Activated T-cell treated with anti-CD3 and anti-CD28 coated beads, Interleukin-2, amount 50 U/mL, for 24 hours (primary cell): ENCODE data around the gene CTBP2.

ENCODE experiments used
- DNase-seq: peaks from one replicate; pipeline ENCODE4 v3.0.0-alpha.2; 2020
- H3K27ac Mint-ChIP-seq: 2 replicates; pipeline ENCODE4 v1.8.0; 2020; ENCODE audit warnings: mild to moderate bottlenecking, mixed read lengths
- H3K27me3 Mint-ChIP-seq: 2 replicates; pipeline ENCODE4 v1.8.0; 2020; ENCODE audit warnings: mixed read lengths
- H3K36me3 Mint-ChIP-seq: 2 replicates; pipeline ENCODE4 v1.8.0; 2020; ENCODE audit warnings: low read depth, mixed read lengths
- H3K4me1 Mint-ChIP-seq: 2 replicates; pipeline ENCODE4 v1.8.0; 2020; ENCODE audit warnings: low read depth, mixed read lengths
- H3K4me3 Mint-ChIP-seq: 2 replicates; pipeline ENCODE4 v1.8.0; 2020; ENCODE audit warnings: mild to moderate bottlenecking, moderate library complexity, mixed read lengths
- H3K9me3 Mint-ChIP-seq: 2 replicates; pipeline ENCODE4 v1.8.0; 2020; ENCODE audit warnings: mixed read lengths

The CTBP2 gene

GRCh38 chr10:125120053-125120710 is 40.2 kb downstream of the CTBP2 start:
- H3K4me3 Mint-ChIP-seq = no peak overlapping the region
- peaks cover 2% of the 10 kb centered on the region for H3K27me3 Mint-ChIP-seq
- no peak for DNase-seq
- H3K9me3 Mint-ChIP-seq = no peaks in the 10 kb centered on the region
- no peaks in the 10 kb centered on the region for H3K4me1 Mint-ChIP-seq
- H3K36me3 Mint-ChIP-seq = no peaks in the 10 kb centered on the region
- no peak overlapping the region for H3K27ac Mint-ChIP-seq

- H3K36me3 Mint-ChIP-seq = no peaks in the 10 kb centered on the region
- no peak for DNase-seq
- no peaks in the 10 kb centered on the region for H3K4me1 Mint-ChIP-seq
- H3K4me3 Mint-ChIP-seq = no peak overlapping the region
- H3K27ac Mint-ChIP-seq = no peak overlapping the region
- H3K27me3 Mint-ChIP-seq = peaks cover 4% of the 10 kb centered on the region
- H3K9me3 Mint-ChIP-seq = no peaks in the 10 kb centered on the region
These were observed 41.7 kb downstream of the CTBP2 start for GRCh38 chr10:125118701-125119100.

- no peak for DNase-seq
- Mint-ChIP-seq H3K36me3 (no peaks in the 10 kb centered on the region), H3K4me1 (no peaks in the 10 kb centered on the region), H3K27me3 (peaks cover 4% of the 10 kb centered on the region), H3K9me3 (no peaks in the 10 kb centered on the region), H3K4me3 (no peak overlapping the region), H3K27ac (no peak overlapping the region)
These were observed 42.3 kb downstream of the CTBP2 start for GRCh38 chr10:125118011-125118611.

GRCh38 chr10:125116652-125117310 is 43.6 kb downstream of the CTBP2 start:
- peaks cover 4% of the 10 kb centered on the region for H3K27me3 Mint-ChIP-seq
- H3K4me3 Mint-ChIP-seq = no peak overlapping the region
- H3K36me3 Mint-ChIP-seq = no peaks in the 10 kb centered on the region
- H3K9me3 Mint-ChIP-seq = no peaks in the 10 kb centered on the region
- no peak overlapping the region for H3K27ac Mint-ChIP-seq
- no peaks in the 10 kb centered on the region for H3K4me1 Mint-ChIP-seq
- DNase-seq = no peak

GRCh38 chr10:125116041-125116649 is 44.2 kb downstream of the CTBP2 start:
- peaks cover 4% of the 10 kb centered on the region for H3K27me3 Mint-ChIP-seq
- no peak overlapping the region for H3K27ac Mint-ChIP-seq
- H3K4me1 Mint-ChIP-seq = no peaks in the 10 kb centered on the region
- H3K4me3 Mint-ChIP-seq = no peak overlapping the region
- H3K36me3 Mint-ChIP-seq = no peaks in the 10 kb centered on the region
- no peak for DNase-seq
- no peaks in the 10 kb centered on the region for H3K9me3 Mint-ChIP-seq

GRCh38 chr10:125115409-125115808 is 45.0 kb downstream of the CTBP2 start:
- no peaks in the 10 kb centered on the region for H3K36me3 Mint-ChIP-seq
- DNase-seq = no peak
- H3K27ac Mint-ChIP-seq = no peak overlapping the region
- H3K27me3 Mint-ChIP-seq = peaks cover 4% of the 10 kb centered on the region
- no peak overlapping the region for H3K4me3 Mint-ChIP-seq
- H3K4me1 Mint-ChIP-seq = no peaks in the 10 kb centered on the region
- H3K9me3 Mint-ChIP-seq = no peaks in the 10 kb centered on the region

- no peak overlapping the region for H3K4me3 Mint-ChIP-seq
- H3K9me3 Mint-ChIP-seq = no peaks in the 10 kb centered on the region
- H3K27ac Mint-ChIP-seq = no peak overlapping the region
- no peak for DNase-seq
- peaks cover 4% of the 10 kb centered on the region for H3K27me3 Mint-ChIP-seq
- no peaks in the 10 kb centered on the region for H3K4me1 Mint-ChIP-seq
- no peaks in the 10 kb centered on the region for H3K36me3 Mint-ChIP-seq
These were observed 45.5 kb downstream of the CTBP2 start for GRCh38 chr10:125114761-125115391.

GRCh38 chr10:125113691-125114371 is 46.5 kb downstream of the CTBP2 start:
- Mint-ChIP-seq H3K27me3 (peaks cover 4% of the 10 kb centered on the region), H3K9me3 (no peaks in the 10 kb centered on the region), H3K4me1 (no peaks in the 10 kb centered on the region), H3K27ac (no peak overlapping the region), H3K36me3 (no peaks in the 10 kb centered on the region), H3K4me3 (no peak overlapping the region)
- DNase-seq = no peak

- no peaks in the 10 kb centered on the region for H3K4me1 Mint-ChIP-seq
- H3K36me3 Mint-ChIP-seq = no peaks in the 10 kb centered on the region
- H3K4me3 Mint-ChIP-seq = no peak overlapping the region
- no peak overlapping the region for H3K27ac Mint-ChIP-seq
- H3K9me3 Mint-ChIP-seq = no peaks in the 10 kb centered on the region
- peaks cover 4% of the 10 kb centered on the region for H3K27me3 Mint-ChIP-seq
- no peak for DNase-seq
These were observed 47.5 kb downstream of the CTBP2 start for GRCh38 chr10:125112697-125113494.

- Mint-ChIP-seq H3K36me3 (no peaks in the 10 kb centered on the region), H3K27ac (no peak overlapping the region), H3K4me1 (no peaks in the 10 kb centered on the region), H3K4me3 (no peak overlapping the region), H3K9me3 (no peaks in the 10 kb centered on the region), H3K27me3 (peaks cover 6% of the 10 kb centered on the region)
- DNase-seq = no peak
These were observed 49.1 kb downstream of the CTBP2 start for GRCh38 chr10:125111118-125111727.

- Mint-ChIP-seq H3K4me3 (no peak overlapping the region), H3K36me3 (no peaks in the 10 kb centered on the region), H3K27me3 (peaks cover 2% of the 10 kb centered on the region), H3K9me3 (no peaks in the 10 kb centered on the region), H3K4me1 (no peaks in the 10 kb centered on the region), H3K27ac (no peak overlapping the region)
- no peak for DNase-seq
These were observed 52.3 kb downstream of the CTBP2 start for GRCh38 chr10:125107965-125108580.

GRCh38 chr10:125107166-125107949 is 53.0 kb downstream of the CTBP2 start:
- H3K4me1 Mint-ChIP-seq = no peaks in the 10 kb centered on the region
- no peak overlapping the region for H3K4me3 Mint-ChIP-seq
- H3K36me3 Mint-ChIP-seq = no peaks in the 10 kb centered on the region
- peaks cover 2% of the 10 kb centered on the region for H3K27me3 Mint-ChIP-seq
- DNase-seq = no peak
- H3K27ac Mint-ChIP-seq = no peak overlapping the region
- no peaks in the 10 kb centered on the region for H3K9me3 Mint-ChIP-seq
